Type B pancreatic cell (in vitro differentiated cells): ENCODE data around the gene REPS2. TPM values are rescaled to one million over a fixed set of nuclear protein-coding genes. Genes with fewer than 3 reads are reported as not detected.

Experiments
- DNase-seq: peaks from one replicate; pipeline ENCODE4 v3.0.0; 2021; ENCODE audit warnings: mixed read lengths; ENCODE audit not compliant: unreplicated experiment; ENCODE audit errors: extremely low spot score
- H3K27ac Mint-ChIP-seq: 2 replicates; pipeline ENCODE4 v1.8.0; 2021; ENCODE audit warnings: mild to moderate bottlenecking, mixed read lengths
- H3K27me3 Mint-ChIP-seq: 2 replicates; pipeline ENCODE4 v1.8.0; 2021; ENCODE audit warnings: mixed read lengths
- H3K36me3 Mint-ChIP-seq: 2 replicates; pipeline ENCODE4 v1.8.0; 2021; ENCODE audit warnings: mixed read lengths
- H3K4me1 Mint-ChIP-seq: one replicate; pipeline ENCODE4 v1.8.0; 2021; ENCODE audit warnings: mixed read lengths; ENCODE audit not compliant: unreplicated experiment
- H3K4me3 Mint-ChIP-seq: 2 replicates; pipeline ENCODE4 v1.8.0; 2021; ENCODE audit warnings: mild to moderate bottlenecking, mixed read lengths
- H3K9me3 Mint-ChIP-seq: 2 replicates; pipeline ENCODE4 v1.8.0; 2021; ENCODE audit warnings: mixed read lengths
- total RNA-seq: library from RNA; stranded (reverse); gene quantifications from 2 replicates; pipeline ENCODE4 v1.2.1, GENCODE V29; 2021; ENCODE audit warnings: low replicate concordance
- TF ChIP-seq, protein P1 (sequence below): fragments of 200-600 bp; sonication (generic); conservative IDR thresholded peaks from 2 replicates; pipeline ENCODE4 v1.5.0; 2021; ENCODE audit warnings: antibody characterized with exemption, mild to moderate bottlenecking

Gene REPS2
- total RNA-seq, 1 donor from 2014 or later = 1.6 TPM

- TF ChIP-seq, protein P1, sequence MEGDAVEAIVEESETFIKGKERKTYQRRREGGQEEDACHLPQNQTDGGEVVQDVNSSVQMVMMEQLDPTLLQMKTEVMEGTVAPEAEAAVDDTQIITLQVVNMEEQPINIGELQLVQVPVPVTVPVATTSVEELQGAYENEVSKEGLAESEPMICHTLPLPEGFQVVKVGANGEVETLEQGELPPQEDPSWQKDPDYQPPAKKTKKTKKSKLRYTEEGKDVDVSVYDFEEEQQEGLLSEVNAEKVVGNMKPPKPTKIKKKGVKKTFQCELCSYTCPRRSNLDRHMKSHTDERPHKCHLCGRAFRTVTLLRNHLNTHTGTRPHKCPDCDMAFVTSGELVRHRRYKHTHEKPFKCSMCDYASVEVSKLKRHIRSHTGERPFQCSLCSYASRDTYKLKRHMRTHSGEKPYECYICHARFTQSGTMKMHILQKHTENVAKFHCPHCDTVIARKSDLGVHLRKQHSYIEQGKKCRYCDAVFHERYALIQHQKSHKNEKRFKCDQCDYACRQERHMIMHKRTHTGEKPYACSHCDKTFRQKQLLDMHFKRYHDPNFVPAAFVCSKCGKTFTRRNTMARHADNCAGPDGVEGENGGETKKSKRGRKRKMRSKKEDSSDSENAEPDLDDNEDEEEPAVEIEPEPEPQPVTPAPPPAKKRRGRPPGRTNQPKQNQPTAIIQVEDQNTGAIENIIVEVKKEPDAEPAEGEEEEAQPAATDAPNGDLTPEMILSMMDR = no peak
- no peak for DNase-seq
- Mint-ChIP-seq H3K9me3 (no peaks in the 10 kb centered on the region), H3K27ac (no peak overlapping the region), H3K4me3 (no peak overlapping the region), H3K4me1 (no peaks in the 10 kb centered on the region), H3K36me3 (peaks cover 4% of the 10 kb centered on the region), H3K27me3 (no peaks in the 10 kb centered on the region)
Observed at GRCh38 chrX:17030580-17031270, 84.3 kb downstream of the REPS2 start.

- peaks cover 4% of the 10 kb centered on the region for H3K36me3 Mint-ChIP-seq
- peaks cover 4% of the 10 kb centered on the region for H3K27me3 Mint-ChIP-seq
- no peak for DNase-seq
- no peak overlapping the region for H3K27ac Mint-ChIP-seq
- H3K4me3 Mint-ChIP-seq = no peak overlapping the region
- H3K9me3 Mint-ChIP-seq = no peaks in the 10 kb centered on the region
- peaks cover 6% of the 10 kb centered on the region for H3K4me1 Mint-ChIP-seq
- TF ChIP-seq, protein P1 = no peak
Observed at GRCh38 chrX:17031827-17032226, 85.4 kb downstream of the REPS2 start.

DNA sequence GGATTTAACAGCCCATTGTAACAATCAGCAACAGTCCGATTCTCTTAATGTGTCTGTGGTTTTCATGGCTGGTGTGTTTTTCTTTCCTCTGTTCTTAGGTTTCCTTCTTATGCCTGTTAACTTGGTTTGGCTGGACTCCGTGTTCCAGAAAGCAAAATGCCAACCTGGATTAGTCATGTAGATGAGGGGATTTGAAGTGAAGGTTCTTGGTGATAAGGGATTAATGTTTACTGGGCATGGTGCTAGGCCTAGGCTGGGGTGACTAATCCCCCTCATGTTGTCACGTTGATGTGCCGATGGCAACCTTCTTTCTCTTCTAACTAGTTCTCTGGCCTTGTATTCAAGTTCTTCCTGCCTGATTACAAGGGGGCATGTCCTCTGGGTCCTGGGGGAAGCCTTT lies 85.9 kb downstream of the REPS2 start:
- Mint-ChIP-seq H3K27ac (no peak overlapping the region), H3K9me3 (no peaks in the 10 kb centered on the region), H3K4me1 (peaks cover 6% of the 10 kb centered on the region), H3K4me3 (no peak overlapping the region), H3K36me3 (peaks cover 4% of the 10 kb centered on the region), H3K27me3 (peaks cover 4% of the 10 kb centered on the region)
- TF ChIP-seq, protein P1 = no peak
- no peak for DNase-seq

DNA sequence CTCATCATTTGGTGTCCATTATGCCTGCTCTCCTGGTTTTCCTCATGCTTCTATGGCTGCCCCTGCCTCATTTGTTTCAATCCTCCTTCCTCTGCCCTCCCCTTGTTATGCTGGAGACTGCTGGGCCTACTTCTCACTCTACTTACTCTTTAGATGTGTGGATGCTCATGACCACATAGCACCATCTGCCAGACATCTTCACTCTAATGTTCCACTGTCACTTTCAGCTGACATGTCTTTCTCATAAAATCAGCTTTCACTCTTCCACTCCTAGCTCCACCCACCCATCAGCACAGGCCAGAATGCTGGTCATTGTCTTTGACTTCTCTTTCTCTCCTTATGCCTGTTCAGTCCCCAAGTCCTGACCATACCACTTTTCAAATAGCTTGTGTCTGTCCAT lies 86.8 kb downstream of the REPS2 start:
- Mint-ChIP-seq H3K27ac (no peak overlapping the region), H3K27me3 (peaks cover 4% of the 10 kb centered on the region), H3K36me3 (peaks cover 4% of the 10 kb centered on the region), H3K9me3 (no peaks in the 10 kb centered on the region), H3K4me3 (no peak overlapping the region), H3K4me1 (peaks cover 6% of the 10 kb centered on the region)
- DNase-seq = no peak
- TF ChIP-seq, protein P1 = no peak

- Mint-ChIP-seq H3K36me3 (peaks cover 4% of the 10 kb centered on the region), H3K4me1 (peaks cover 21% of the 10 kb centered on the region), H3K4me3 (no peak overlapping the region), H3K27ac (no peak overlapping the region), H3K9me3 (no peaks in the 10 kb centered on the region), H3K27me3 (peaks cover 4% of the 10 kb centered on the region)
- no peak for DNase-seq
- TF ChIP-seq, protein P1 = no peak
Observed at GRCh38 chrX:17035111-17035510, 88.7 kb downstream of the REPS2 start.
